Mesendoderm (in vitro differentiated cells): Measurements from ENCODE around the gene ENTREP1.

Experiments
- DNase-seq: peaks from one replicate; pipeline ENCODE4 v3.0.0; 2013
- H2AK5ac ChIP-seq: 2 replicates; pipeline ENCODE4 v1.6.1; 2013; ENCODE audit warnings: low read length, inconsistent platforms
- H2BK120ac ChIP-seq: 2 replicates; pipeline ENCODE4 v1.6.1; 2013; ENCODE audit warnings: low read depth, mild to moderate bottlenecking, low read length, moderate library complexity, mixed read lengths
- H2BK15ac ChIP-seq: replicated peaks from 2 replicates; pipeline ENCODE4 v1.6.1; 2013; ENCODE audit warnings: low read depth, mild to moderate bottlenecking, moderate library complexity
- H2BK5ac ChIP-seq: 2 replicates; pipeline ENCODE4 v1.6.1; 2013; ENCODE audit warnings: low read length, inconsistent platforms
- H3K18ac ChIP-seq: 2 replicates; pipeline ENCODE4 v1.6.1; 2013; ENCODE audit warnings: mild to moderate bottlenecking, low read length, mixed read lengths
- H3K23ac ChIP-seq: one replicate; pipeline ENCODE4 v1.6.1; 2013; ENCODE audit warnings: low read length
- H3K27ac ChIP-seq: 2 replicates; pipeline ENCODE4 v1.5.1; 2013; ENCODE audit warnings: low read depth, mild to moderate bottlenecking, inconsistent platforms, low read length, moderate library complexity
- H3K27me3 ChIP-seq: 2 replicates; pipeline ENCODE4 v1.6.1; 2013; ENCODE audit warnings: low read length, control low read depth, mild to moderate bottlenecking, inconsistent platforms; ENCODE audit not compliant: insufficient read depth, poor library complexity
- H3K36me3 ChIP-seq: 2 replicates; pipeline ENCODE4 v1.6.1; 2013; ENCODE audit warnings: low read length, inconsistent platforms; ENCODE audit not compliant: control insufficient read depth, insufficient read depth
- H3K4ac ChIP-seq: one replicate; pipeline ENCODE4 v1.6.1; 2013; ENCODE audit warnings: low read depth, mild to moderate bottlenecking, low read length, moderate library complexity
- H3K4me1 ChIP-seq: 2 replicates; pipeline ENCODE4 v1.6.1; 2013; ENCODE audit warnings: low read depth, low read length, inconsistent platforms; ENCODE audit not compliant: control insufficient read depth
- H3K4me2 ChIP-seq: 2 replicates; pipeline ENCODE4 v1.6.1; 2013; ENCODE audit warnings: low read length
- H3K4me3 ChIP-seq: 2 replicates; pipeline ENCODE4 v1.5.1; 2013; ENCODE audit warnings: mild to moderate bottlenecking, low read length
- H3K56ac ChIP-seq: one replicate; pipeline ENCODE4 v1.6.1; 2013; ENCODE audit warnings: low read length
- H3K79me1 ChIP-seq: 2 replicates; pipeline ENCODE4 v1.6.1; 2013; ENCODE audit warnings: low read length, inconsistent platforms
- H3K79me2 ChIP-seq: 2 replicates; pipeline ENCODE4 v1.6.1; 2013; ENCODE audit warnings: mild to moderate bottlenecking, low read length; ENCODE audit not compliant: control insufficient read depth, insufficient read depth
- H3K9ac ChIP-seq: 2 replicates; pipeline ENCODE4 v1.6.1; 2013; ENCODE audit warnings: low read length, inconsistent platforms
- H4K5ac ChIP-seq: one replicate; pipeline ENCODE4 v1.6.1; 2013; ENCODE audit warnings: low read length
- H4K8ac ChIP-seq: one replicate; pipeline ENCODE4 v1.6.1; 2013; ENCODE audit warnings: low read depth, mild to moderate bottlenecking, control low read depth, low read length, moderate library complexity
- WGBS: extraction: QIAGEN DNeasy Blood & Tissue Kit; methylation state at CpG from one replicate; pipeline ENCODE4 v1.1.7; 2013; ENCODE audit warnings: low lambda C conversion rate, missing lambda C conversion rate; ENCODE audit not compliant: insufficient coverage; ENCODE audit errors: extremely low coverage; 5-methylcytosine and 5-hydroxymethylcytosine counted together

The ENTREP1 gene

GRCh38 chr9:69344459-69344858, 19.4 kb downstream of the ENTREP1 start:
- Histone ChIP-seq H3K4me3 (no peak overlapping the region), H3K27ac (no peak overlapping the region), H3K4me2 (no peak overlapping the region), H3K4ac (no peak overlapping the region), H3K56ac (peak overlapping the region; percentile 45), H3K18ac (no peak overlapping the region), H3K23ac (no peak overlapping the region), H2BK5ac (no peak overlapping the region), H3K9ac (no peak overlapping the region), H3K79me2 (no peaks in the 10 kb centered on the region), H3K4me1 (peaks cover 21% of the 10 kb centered on the region), H3K79me1 (no peaks in the 10 kb centered on the region), H3K27me3 (no peaks in the 10 kb centered on the region), H2BK15ac (no peak overlapping the region), H4K5ac (no peak overlapping the region), H4K8ac (no peak overlapping the region), H2BK120ac (peak overlapping the region; percentile 54), H2AK5ac (no peak overlapping the region), H3K36me3 (no peaks in the 10 kb centered on the region)
- DNase-seq = peak; percentile 46
- no CpG with 5 or more reads among the region's 4 CpGs for WGBS

GRCh38 chr9:69346596-69347390, 21.8 kb downstream of the ENTREP1 start:
- WGBS = no CpG with 5 or more reads among the region's 6 CpGs
- no peak overlapping the region for H3K4ac ChIP-seq

GRCh38 chr9:69347607-69348006, 22.6 kb downstream of the ENTREP1 start:
- Histone ChIP-seq H3K4me1 (peaks cover 17% of the 10 kb centered on the region), H2BK15ac (no peak overlapping the region), H3K23ac (no peak overlapping the region), H2BK5ac (no peak overlapping the region), H3K79me1 (peaks cover under 1% of the 10 kb centered on the region), H3K4me2 (no peak overlapping the region), H3K4ac (no peak overlapping the region), H3K56ac (no peak overlapping the region), H4K8ac (no peak overlapping the region), H3K27me3 (no peaks in the 10 kb centered on the region), H4K5ac (no peak overlapping the region), H3K18ac (no peak overlapping the region), H2BK120ac (no peak overlapping the region), H2AK5ac (peak overlapping the region; percentile 41), H3K36me3 (no peaks in the 10 kb centered on the region), H3K27ac (no peak overlapping the region), H3K79me2 (no peaks in the 10 kb centered on the region), H3K9ac (no peak overlapping the region), H3K4me3 (no peak overlapping the region)
- no peak for DNase-seq
- no CpG with 5 or more reads among the region's 1 CpG for WGBS

More at GRCh38 chr9:69346596-69347390, 21.8 kb downstream of the ENTREP1 start:
- H2AK5ac ChIP-seq = no peak overlapping the region
- H3K4me1 ChIP-seq = peaks cover 17% of the 10 kb centered on the region
- no peaks in the 10 kb centered on the region for H3K27me3 ChIP-seq
- H4K5ac ChIP-seq = no peak overlapping the region
- no peak overlapping the region for H3K18ac ChIP-seq
- H3K79me1 ChIP-seq = no peaks in the 10 kb centered on the region
- H2BK5ac ChIP-seq = no peak overlapping the region
- H3K79me2 ChIP-seq = no peaks in the 10 kb centered on the region
- H3K27ac ChIP-seq = no peak overlapping the region
- no peak overlapping the region for H2BK15ac ChIP-seq
- no peak overlapping the region for H3K23ac ChIP-seq
- no peak overlapping the region for H3K4me2 ChIP-seq
- H2BK120ac ChIP-seq = no peak overlapping the region
- H3K56ac ChIP-seq = peak overlapping the region; percentile 63
- no peak overlapping the region for H4K8ac ChIP-seq
- H3K9ac ChIP-seq = no peak overlapping the region
- DNase-seq = peak; percentile 69
- no peak overlapping the region for H3K4me3 ChIP-seq
- H3K36me3 ChIP-seq = no peaks in the 10 kb centered on the region

GRCh38 chr9:69351227-69351626, 26.2 kb downstream of the ENTREP1 start:
- Histone ChIP-seq H3K56ac (no peak overlapping the region), H3K9ac (no peak overlapping the region), H2BK120ac (no peak overlapping the region), H3K23ac (no peak overlapping the region), H4K8ac (no peak overlapping the region), H3K36me3 (no peaks in the 10 kb centered on the region), H3K18ac (no peak overlapping the region), H3K4ac (no peak overlapping the region), H3K4me3 (no peak overlapping the region), H2BK15ac (no peak overlapping the region), H2BK5ac (no peak overlapping the region), H3K79me1 (peaks cover 2% of the 10 kb centered on the region), H2AK5ac (no peak overlapping the region), H3K79me2 (peaks cover 1% of the 10 kb centered on the region), H3K27ac (no peak overlapping the region), H3K4me1 (peaks cover 6% of the 10 kb centered on the region), H3K4me2 (no peak overlapping the region), H3K27me3 (no peaks in the 10 kb centered on the region), H4K5ac (no peak overlapping the region)
- DNase-seq = no peak
- WGBS = no CpG with 5 or more reads among the region's 3 CpGs

- no peaks in the 10 kb centered on the region for H3K36me3 ChIP-seq
- no peak overlapping the region for H2BK120ac ChIP-seq
- no peaks in the 10 kb centered on the region for H3K27me3 ChIP-seq
- no peak overlapping the region for H2BK15ac ChIP-seq
- H3K9ac ChIP-seq = no peak overlapping the region
- H4K5ac ChIP-seq = no peak overlapping the region
- no peak for DNase-seq
- H3K18ac ChIP-seq = no peak overlapping the region
- no peak overlapping the region for H3K4me3 ChIP-seq
- no peak overlapping the region for H3K23ac ChIP-seq
- H3K79me1 ChIP-seq = peaks cover 4% of the 10 kb centered on the region
- H2BK5ac ChIP-seq = no peak overlapping the region
- no peak overlapping the region for H3K56ac ChIP-seq
- H4K8ac ChIP-seq = no peak overlapping the region
- H3K27ac ChIP-seq = no peak overlapping the region
- no peak overlapping the region for H2AK5ac ChIP-seq
- H3K79me2 ChIP-seq = peaks cover 2% of the 10 kb centered on the region
- no peaks in the 10 kb centered on the region for H3K4me1 ChIP-seq
- H3K4ac ChIP-seq = no peak overlapping the region
- no CpG with 5 or more reads among the region's 1 CpG for WGBS
- no peak overlapping the region for H3K4me2 ChIP-seq
These were observed 30.2 kb downstream of the ENTREP1 start for GRCh38 chr9:69355232-69355631.
